Activated CD4-positive, alpha-beta T cell treated with anti-CD3 and anti-CD28 coated beads for 1 hour (primary cell): ENCODE data around the gene UVRAG.

Experiments
- DNase-seq: peaks from one replicate; pipeline ENCODE4 v3.0.0-alpha.2; 2020

The UVRAG gene

DNA sequence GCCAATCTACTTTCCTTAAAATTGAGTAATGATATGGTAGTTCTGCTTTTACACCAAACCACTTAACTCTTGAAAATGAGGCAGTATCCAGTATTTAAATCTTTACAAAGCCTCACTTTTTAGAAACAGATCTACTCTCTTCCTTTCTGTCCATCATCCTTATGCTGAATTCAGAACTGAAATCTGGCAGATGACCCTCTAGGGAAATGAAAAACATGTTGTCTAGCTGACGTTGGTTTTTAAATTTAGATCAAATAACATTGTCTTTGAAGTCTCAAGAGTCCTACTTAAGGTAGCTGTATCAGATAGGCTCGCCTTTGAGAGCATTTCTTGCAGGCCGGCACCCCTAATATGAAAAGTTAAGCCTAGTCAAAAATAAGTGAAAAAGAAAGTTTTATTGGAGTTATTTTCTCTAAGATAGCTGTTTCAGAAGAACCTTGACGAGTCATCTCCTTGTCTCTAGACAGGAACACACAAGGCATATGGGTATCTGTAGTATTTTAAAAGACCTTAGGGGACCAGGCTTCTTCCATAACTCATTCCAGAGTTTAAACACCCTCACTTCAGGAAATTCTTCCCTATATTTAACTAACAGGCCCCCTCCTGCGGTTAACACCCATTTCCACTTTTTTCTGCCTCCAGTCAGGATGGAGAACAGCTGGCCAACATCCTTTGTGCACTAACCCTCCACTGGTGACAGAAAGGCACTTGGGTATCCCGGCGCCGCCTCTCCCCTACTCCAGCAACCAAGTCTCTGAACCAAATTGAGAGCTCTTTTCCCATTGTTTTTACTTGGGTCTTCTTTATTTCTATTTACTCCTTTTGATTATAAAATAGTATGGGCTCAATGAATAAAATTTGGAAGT lies 310.1 kb downstream of the UVRAG start:
- no peak for DNase-seq

DNA sequence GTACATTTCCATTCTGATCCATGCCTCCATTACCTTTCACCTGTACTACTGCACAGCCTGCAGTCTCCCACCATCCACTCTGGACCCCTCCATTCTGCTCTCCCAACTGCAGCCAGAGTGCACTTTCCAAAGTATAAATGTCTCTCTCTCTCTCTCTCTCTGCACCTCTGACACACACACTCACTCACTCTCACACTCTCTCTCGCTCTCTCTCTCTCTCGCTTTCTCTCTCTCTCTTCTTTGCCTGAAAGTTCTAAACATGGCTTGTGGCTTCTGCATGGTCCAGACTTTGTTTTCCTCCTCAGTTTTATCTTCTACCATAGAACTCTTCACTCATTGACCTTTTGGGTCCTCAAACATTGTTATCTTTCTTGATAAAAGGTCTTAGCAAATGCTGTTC lies 314.7 kb downstream of the UVRAG start:
- DNase-seq: no peak

DNA sequence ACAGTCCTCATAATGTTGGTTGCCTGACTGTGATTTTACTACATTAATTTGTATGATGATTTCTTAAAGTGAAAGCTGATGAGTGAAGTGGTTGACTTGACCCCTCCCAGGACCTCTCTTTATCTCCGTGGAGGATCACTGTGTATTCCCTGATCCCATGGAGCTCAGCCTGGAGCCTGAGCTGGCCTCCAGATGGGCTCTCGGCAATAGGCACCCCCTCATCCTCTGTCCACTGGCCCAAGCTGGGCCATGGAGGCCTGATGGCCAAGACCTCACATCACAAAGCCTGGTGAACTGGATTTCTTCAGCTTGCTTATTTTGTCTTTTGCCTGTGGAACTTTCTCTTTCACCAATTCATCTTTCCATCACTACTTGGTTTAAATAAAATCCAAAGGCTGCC lies 316.1 kb downstream of the UVRAG start:
- DNase-seq: no peak

DNA sequence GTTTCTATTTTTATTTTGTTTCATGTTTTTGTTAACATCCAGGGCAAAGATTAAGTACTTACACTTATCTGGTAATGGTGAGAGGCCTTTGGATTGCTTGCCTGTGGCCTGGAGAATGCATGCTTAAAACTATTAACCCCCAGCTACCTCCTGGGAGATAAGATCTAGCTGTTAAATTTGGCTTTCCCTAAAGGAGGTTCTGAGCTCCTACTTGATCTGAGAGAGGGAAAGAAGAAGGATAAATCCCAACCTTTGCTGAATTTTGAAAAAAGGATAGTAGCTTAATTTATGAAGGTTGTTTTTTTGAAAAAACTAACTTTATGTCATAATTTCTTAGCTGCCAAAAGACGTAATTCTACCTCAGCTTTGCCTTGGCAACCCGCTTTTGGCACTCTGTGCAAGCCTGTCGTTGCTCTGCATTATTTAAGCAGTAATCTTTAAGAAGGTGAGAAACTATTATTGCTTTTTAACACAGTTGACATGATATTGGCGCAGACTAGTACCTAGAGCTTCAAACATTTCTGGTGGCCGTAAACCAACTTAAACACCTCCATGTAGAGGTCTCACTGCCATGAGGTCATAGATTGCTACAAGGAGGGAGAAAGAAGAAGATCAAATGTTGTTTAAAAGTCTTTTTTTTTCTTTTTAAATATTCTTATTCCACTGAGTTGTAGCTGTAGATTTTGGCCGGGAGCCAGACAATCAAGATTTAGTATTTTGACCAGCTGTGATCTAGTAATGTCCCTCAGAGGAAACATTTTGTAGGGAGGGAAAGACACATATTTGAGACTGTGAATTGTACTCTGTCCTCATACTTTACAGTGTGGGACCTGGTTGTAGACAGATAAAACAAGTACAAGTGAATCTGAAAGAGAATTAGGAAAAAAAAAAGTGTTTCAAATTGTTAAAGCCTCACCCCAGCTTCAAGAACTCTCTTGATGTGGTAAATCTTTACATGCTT lies 316.9 kb downstream of the UVRAG start:
- no peak for DNase-seq

DNA sequence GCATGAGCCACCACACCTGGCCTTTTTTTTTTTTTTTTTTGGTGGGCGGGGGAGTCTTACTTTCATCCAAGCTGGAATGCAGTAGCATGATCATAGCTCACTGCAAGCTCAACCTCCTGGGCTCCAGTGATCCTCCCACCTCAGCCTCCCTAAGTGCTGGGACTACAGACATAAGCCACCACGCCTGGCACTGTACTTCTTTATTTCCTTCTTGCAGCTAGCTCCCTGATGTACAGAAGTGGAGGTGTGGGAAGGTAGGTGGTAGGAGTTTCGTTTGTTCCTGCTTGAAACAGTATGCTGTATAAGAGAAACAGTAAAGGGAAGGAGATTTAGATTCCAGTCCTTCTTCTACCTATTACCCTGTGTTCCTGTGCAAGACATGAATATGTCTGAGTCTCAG lies 319.2 kb downstream of the UVRAG start:
- no peak for DNase-seq

DNA sequence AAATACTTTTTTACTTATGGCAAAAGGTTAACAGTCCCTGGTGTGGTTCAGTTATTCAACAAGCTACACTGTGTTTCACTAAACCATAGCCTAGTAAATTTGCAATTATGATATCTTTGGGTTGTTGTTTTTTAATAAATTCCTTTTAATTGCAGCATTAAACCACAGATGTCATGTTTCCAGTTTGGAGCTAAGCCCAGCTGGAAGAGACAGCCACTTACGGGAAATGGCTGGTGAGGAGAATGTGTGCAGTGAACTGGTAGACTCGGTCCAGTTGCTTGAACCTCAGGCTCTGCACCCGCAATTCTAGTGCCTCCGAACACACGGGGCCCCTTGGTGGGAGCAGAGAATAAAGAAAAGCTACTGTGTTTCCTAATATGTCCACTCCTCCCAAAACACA lies 320.5 kb downstream of the UVRAG start:
- no peak for DNase-seq

DNA sequence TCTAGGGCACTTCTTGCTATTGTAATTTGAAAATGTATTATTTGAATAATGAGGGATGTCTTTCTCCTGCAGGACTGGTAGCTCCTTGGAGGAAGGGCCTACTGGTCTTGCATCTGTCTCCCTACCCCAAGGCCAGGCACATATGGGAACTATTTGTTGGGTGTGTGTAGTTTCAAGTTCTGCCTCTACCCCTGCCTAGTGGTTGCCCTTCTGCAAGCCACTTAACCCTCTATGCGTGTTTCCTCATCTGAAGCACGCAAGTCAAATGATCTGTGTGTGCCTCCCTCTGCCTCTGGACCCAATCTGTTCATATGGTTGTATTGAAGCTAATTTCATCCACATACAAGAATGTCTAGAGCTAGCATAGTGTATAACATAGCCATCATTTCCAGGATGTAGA lies 324.3 kb downstream of the UVRAG start:
- DNase-seq: no peak

DNA sequence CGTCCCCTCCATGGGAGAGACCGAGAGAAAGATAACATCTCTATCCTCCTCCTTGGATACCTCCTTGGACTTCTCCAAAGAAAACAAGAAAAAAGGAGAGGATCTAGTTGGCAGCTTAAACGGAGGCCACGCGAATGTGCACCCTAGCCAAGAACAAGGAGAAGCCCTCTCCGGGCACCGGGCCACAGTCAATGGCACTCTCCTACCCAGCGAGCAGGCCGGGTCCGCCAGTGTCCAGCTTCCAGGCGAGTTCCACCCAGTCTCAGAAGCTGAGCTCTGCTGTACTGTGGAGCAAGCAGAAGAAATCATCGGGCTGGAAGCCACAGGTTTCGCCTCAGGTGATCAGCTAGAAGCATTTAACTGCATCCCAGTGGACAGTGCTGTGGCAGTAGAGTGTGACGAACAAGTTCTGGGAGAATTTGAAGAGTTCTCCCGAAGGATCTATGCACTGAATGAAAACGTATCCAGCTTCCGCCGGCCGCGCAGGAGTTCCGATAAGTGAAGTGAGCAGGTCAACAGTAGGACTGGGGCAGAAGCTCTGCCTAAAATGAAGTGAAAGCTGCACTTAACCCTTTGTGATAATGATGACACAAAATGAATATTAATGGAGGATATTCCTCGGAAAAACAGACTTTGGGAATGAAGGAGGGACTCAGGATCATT lies 326.0 kb downstream of the UVRAG start:
- DNase-seq: no peak

DNA sequence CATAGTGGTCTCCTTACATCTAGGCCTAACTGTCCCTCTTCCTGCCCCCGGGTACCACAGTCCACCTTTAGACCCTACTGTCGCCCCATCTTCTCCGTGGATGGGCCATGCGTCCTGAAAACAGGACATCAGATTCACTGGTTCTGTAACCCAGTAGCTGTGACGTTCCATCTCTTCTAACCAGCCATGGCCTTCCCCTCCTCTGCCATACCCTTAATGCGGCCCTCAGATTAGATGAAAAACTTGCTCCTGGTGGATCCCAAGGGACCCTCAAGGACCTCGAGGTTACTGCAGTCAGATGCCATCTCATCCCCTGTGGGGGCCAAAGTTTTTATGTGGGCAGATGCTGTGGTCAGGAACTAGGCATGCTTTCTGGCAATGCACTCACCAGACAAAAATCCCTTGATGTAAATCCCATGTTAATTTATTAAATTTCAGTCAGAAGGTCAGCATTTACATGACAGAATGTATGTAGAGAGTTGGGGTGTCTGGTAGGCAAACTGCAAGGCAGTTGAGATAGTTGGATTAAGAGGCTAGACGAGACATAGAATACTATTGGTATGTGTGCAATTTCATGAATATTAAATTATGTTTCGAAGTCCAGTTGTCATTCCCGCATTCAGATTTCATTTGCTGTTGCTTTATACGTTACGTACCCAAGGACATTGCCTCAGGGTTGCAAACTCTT lies 327.0 kb downstream of the UVRAG start:
- DNase-seq: no peak

DNA sequence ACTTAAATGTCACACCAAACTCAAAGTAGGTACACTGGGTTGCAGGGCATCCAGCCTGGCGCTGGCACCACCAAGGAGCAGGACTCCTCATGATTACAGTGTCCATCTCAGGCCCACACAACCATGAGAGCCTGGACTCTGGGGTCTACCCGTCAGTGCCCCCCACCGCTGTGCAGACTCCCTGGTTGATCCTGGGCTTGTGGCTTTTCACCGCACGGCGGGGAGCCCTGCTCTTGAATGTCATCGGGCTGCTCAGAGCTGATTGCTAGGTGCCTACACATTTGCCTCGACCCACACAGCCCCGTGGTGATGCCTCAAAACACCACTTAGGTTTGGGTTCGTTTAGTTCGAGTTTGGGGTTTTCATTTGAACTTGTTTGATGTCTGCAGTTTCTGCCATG lies 328.3 kb downstream of the UVRAG start:
- DNase-seq: no peak

DNA sequence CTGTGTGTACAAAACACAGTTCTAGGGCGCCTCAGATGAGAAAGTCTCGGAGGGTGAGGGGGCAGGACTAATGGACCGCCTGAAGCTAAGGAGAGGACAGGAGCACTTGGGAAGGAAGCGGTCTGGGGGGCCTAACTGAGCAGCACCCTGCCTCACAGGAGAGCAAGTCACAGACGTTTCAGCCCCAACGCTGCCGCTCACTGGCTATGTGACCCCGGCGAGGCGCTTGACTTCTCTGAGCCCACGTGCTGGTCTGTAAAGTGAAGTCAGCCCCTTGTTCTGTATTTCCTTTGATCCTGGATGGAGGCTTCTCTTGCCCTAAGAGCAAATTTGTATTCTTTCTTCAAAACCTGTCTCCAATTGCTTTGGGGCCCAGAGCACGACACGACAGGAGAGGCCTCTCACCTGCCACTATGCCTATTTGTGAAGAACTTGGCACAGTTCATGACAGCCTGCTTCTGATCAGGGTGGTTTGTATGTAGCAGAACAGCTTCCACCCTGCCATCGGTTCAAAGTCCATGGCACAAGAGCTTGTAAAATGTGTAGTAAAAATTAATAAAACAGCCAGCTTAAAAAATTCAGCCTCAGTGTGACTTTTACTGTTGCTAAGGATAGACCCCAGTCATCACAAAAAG lies 332.2 kb downstream of the UVRAG start:
- no peak for DNase-seq

DNA sequence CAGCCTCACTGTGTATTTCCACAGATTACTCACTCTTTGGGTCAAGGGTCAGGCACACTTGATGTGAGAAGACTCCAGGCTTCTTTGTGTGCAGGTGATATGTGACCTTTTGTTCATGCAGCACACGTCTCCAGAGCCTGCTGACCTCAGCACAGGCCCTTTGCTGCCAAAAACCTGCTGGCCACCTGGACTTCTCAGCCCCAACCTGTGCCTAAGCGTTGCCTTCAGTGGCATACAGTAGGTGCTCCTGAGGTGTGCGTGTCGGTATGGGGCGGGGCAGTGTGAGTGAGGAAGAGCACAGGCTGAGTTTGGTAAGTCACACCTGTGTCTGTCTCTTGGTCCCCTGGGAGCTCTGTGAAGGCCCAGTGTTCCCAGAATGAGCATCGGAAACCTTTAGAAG lies 333.2 kb downstream of the UVRAG start:
- no peak for DNase-seq

DNA sequence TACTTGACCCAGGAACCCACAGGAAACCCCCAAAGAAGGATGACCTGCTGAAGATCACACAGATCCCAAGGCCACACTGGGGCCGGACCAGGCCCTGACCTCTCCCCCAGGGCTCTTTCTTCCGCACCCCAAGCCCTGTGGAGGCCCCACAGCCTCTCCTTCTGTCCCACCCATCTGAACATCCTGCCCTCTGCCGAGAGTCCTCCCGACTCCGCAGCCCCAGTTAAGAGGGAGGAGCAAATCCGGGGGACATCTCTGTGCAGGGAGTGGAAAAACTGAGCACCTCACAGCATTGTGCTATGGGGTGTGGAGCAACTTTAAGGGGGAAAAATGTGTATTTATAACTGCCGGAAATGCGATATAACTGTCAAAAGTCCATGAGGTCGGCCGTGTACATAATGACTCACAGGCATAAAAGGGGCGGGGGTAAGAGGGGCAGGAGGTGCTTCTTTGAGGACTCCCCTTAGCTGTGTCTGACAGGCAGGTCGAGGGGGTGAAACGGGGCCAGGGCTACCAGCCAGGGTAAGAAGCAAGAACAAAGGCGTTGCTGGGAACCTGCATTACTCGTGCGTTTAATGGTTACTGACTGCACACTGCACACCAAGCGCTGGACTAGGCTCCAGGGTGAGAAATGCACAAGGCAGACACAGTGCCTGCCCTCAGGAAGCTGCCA lies 334.1 kb downstream of the UVRAG start:
- no peak for DNase-seq

DNA sequence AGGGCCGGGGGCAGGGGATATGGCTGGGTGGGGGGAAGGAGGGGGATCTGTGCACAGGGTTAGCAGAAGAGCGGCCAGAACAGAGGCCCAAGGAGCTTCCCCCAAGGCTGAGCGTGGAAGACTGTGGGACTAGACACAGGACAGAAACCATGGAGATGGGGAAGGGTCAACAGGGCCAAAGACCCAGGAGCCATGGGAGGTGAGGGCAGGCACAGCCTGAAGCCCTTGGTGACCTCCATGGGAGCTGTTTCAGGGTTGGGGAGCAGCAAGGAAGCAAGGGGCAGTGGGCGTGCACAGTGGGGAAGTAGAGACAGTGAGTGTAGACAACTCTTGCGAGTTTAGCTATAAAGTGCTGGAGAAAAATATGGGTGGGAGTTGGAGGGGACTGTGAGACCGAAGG lies 334.7 kb downstream of the UVRAG start:
- no peak for DNase-seq

DNA sequence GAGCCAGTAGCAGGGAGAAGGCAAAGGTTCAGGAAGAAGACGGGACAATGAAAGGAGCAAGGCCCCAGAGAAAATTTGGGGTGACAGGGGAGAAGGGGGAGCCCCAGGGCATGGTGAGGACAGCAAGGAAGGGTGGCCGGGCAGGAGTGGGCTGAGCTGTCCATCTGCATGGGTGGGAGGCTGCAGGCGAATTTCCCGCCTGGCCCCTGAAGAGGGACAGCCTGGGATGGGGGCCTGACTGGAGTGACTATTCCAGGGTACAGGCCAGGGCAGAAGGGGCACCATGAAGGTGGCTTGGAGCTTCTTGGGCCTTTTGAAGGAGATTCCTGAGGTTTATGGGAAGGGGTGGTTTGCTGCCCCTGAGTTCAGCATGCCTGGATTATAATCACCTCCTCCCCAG lies 335.1 kb downstream of the UVRAG start:
- DNase-seq: no peak

DNA sequence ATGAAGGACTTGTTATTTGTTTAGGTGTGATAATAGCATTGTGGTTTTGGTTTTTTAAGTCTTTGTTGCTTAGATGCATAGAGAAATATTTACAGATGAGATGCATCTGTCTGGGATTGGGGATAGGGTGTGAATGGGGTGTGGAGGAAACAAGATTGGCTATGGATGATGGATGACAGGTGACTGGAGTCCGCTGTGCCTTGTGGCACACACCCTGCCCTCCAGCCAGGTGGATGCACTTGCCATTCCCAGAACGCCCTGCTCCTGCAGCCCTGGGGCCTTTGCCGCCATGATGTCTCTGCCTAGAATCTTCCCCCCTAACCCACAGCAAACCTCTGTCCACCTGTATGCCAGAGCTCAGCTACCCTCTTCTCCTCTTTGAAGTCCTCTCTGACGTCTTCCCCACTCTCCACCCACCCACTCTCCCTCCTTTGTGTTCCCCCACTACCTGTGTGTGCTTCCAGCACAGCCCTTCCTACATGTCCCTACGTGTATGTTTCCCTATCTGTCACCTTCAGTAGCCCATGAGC lies 336.6 kb downstream of the UVRAG start:
- no peak for DNase-seq

DNA sequence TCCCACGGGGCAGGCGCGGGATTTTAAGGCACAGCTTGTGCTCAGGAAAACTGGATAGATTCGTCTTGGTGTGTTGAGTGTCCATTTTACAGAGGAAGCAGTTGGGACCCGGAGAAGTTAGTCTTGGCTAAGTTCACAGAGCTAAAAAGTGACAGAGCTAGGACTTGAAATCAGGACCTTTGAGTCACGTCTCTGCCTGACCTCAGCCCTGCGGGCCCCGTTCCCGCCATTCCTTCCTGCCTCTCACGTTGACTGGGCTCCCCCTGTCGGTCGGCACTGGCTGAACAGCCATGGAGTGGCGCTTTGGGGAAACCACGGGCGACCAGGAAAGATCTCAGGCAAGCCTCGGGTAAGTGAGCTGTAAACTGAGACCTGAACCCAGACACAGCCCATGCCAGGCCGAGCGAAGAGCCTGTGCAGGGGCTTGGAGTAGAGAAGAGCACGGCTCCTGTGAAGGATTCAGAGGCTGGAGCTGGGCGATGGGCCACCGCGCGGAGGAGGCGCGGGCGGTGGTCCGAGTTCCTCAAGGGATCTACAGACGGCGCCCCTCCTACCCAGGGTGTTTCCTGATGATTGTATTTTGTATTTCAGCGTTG lies 337.2 kb downstream of the UVRAG start:
- DNase-seq: peak; percentile 72

DNA sequence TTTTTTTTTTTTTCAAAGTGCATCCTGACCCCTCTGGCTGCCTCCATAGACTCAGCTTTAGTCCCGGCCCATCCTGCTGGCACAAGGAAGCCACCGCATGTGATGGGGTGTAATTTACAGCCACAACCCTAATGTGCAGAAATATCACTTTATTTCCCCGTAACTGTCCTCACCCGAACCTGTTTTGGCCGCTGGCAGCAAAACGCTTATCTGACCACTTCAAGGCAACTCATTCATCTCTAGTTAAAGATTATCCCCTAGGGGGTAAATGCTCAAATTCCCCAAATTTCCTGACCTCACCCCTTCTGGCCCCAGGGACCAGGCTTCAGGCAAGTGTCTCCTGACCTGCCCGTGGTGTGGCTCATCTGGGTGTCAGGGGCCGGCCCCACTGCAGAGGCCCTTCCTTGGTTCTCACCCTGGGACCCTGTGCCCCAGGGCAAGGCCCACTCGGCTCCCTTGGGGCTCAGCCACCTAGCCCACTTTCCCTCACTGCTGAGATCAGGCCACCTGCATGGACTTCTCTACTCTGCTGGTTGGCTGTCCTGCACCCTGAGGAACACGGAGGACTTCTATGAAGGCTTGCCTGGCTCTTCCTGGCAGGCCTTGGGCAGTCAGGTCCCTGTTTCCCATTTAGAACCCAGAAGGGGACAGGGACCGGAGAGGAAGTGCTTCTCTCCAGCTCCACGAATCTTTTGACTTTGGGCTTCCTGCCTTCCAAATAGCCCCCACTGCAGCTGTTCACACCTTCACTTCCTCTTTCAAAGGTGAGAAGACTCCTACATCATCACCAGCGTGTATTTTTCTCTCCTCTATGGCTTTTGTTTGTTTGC lies 337.9 kb downstream of the UVRAG start:
- DNase-seq: no peak

DNA sequence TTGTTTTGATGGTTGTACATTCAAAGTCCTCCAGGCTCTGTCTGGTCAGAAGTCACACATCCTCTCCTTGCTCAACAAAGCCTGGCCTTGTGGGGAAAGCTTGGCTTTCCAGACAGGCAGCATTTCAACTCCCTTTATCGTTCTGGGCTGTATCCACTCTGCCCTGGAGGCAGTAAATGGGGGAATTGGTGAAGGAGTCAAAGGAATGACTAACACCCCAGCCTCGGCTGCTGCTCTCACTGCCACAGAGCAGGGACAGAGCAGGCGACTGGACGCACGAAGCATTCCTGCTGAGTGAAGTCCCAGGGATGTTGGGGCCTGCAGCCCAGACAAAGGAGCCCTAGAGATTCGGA lies 338.5 kb downstream of the UVRAG start:
- no peak for DNase-seq
